Neuronal stem cell (in vitro differentiated cells): ENCODE measurements around the gene NRXN3.

Experiments
- DNase-seq: peaks from one replicate; pipeline ENCODE4 v3.0.0-alpha.2; 2013; ENCODE audit warnings: low spot score
- H2AFZ ChIP-seq: one replicate; pipeline ENCODE4 v1.6.1; 2013; ENCODE audit warnings: mild to moderate bottlenecking, low read length, inconsistent platforms
- H2AK5ac ChIP-seq: 2 replicates; pipeline ENCODE4 v1.6.1; 2013; ENCODE audit warnings: low read depth, mild to moderate bottlenecking, inconsistent platforms, low read length, moderate library complexity, mixed read lengths
- H2BK120ac ChIP-seq: 2 replicates; pipeline ENCODE4 v1.6.1; 2013; ENCODE audit warnings: low read depth, mild to moderate bottlenecking, inconsistent platforms, low read length, moderate library complexity, mixed read lengths
- H2BK12ac ChIP-seq: one replicate; pipeline ENCODE4 v1.6.1; 2013; ENCODE audit warnings: low read length, inconsistent platforms
- H2BK15ac ChIP-seq: 2 replicates; pipeline ENCODE4 v1.6.1; 2013; ENCODE audit warnings: mild to moderate bottlenecking, low read length, inconsistent platforms, mixed read lengths
- H2BK5ac ChIP-seq: one replicate; pipeline ENCODE4 v1.6.1; 2013; ENCODE audit warnings: inconsistent platforms, mild to moderate bottlenecking, low read length, moderate library complexity
- H3K14ac ChIP-seq: one replicate; pipeline ENCODE4 v1.6.1; 2013; ENCODE audit warnings: low read length, inconsistent platforms
- H3K18ac ChIP-seq: 2 replicates; pipeline ENCODE4 v1.6.1; 2013; ENCODE audit warnings: low read length, inconsistent platforms
- H3K23ac ChIP-seq: 2 replicates; pipeline ENCODE4 v1.6.1; 2013; ENCODE audit warnings: low read depth, mild to moderate bottlenecking, mixed read lengths, low read length, inconsistent platforms; ENCODE audit not compliant: poor library complexity
- H3K27ac ChIP-seq: replicated peaks from 3 replicates; pipeline ENCODE4 v1.5.1; 2013; ENCODE audit warnings: low read length, inconsistent platforms
- H3K27me3 ChIP-seq, 3 experiments: 2 replicates each; pipeline ENCODE4 v1.6.1; 2013; ENCODE audit warnings: low read length in 3 of 3, mild to moderate bottlenecking in 2 of 3, inconsistent platforms in 1 of 3, low read depth in 1 of 3, mixed read lengths in 1 of 3, moderate library complexity in 1 of 3; ENCODE audit not compliant: control insufficient read depth in 3 of 3, insufficient read depth in 3 of 3
- H3K36me3 ChIP-seq, 2 donors: replicated peaks in 1 of 2; 2 replicates each; pipeline ENCODE4 v1.6.1; 2013; ENCODE audit warnings: low read length in 2 of 2; ENCODE audit not compliant: control insufficient read depth in 2 of 2, insufficient read depth in 2 of 2
- H3K4ac ChIP-seq: 2 replicates; pipeline ENCODE4 v1.6.1; 2013; ENCODE audit warnings: inconsistent platforms, mild to moderate bottlenecking, low read length, moderate library complexity
- H3K4me1 ChIP-seq, 2 donors: 1 replicate in 1 of 2; 2 replicates in 1 of 2; pipeline ENCODE4 v1.6.1; 2013; ENCODE audit warnings: low read length in 2 of 2, low read depth in 1 of 2; ENCODE audit not compliant: control insufficient read depth in 2 of 2, insufficient read depth in 1 of 2
- H3K4me2 ChIP-seq: one replicate; pipeline ENCODE4 v1.6.1; 2013; ENCODE audit warnings: mild to moderate bottlenecking, low read length, inconsistent platforms; ENCODE audit not compliant: insufficient read depth, poor library complexity, severe bottlenecking
- H3K4me3 ChIP-seq, 2 donors: 2 replicates each; pipeline ENCODE4 v1.5.1; 2013; ENCODE audit warnings: low read length in 2 of 2, mild to moderate bottlenecking in 2 of 2, inconsistent platforms in 1 of 2, moderate library complexity in 1 of 2
- H3K79me1 ChIP-seq: one replicate; pipeline ENCODE4 v1.6.1; 2013; ENCODE audit warnings: low read depth, mild to moderate bottlenecking, inconsistent platforms, low read length, moderate library complexity
- H3K9ac ChIP-seq: one replicate; pipeline ENCODE4 v1.6.1; 2013; ENCODE audit warnings: mild to moderate bottlenecking, low read depth, low read length, inconsistent platforms; ENCODE audit not compliant: poor library complexity
- H3K9me3 ChIP-seq, 2 donors: replicated peaks in 1 of 2; 2 replicates each; pipeline versions ENCODE3 to v1.6.1; 2013; ENCODE audit warnings: low read length in 2 of 2, mild to moderate bottlenecking in 2 of 2, inconsistent platforms in 1 of 2, low read depth in 1 of 2, mixed read lengths in 1 of 2, moderate library complexity in 1 of 2; ENCODE audit not compliant: control insufficient read depth in 2 of 2, insufficient read depth in 1 of 2
- H4K8ac ChIP-seq: one replicate; pipeline ENCODE4 v1.6.1; 2013; ENCODE audit warnings: low read depth, mild to moderate bottlenecking, inconsistent platforms, low read length, moderate library complexity
- H4K91ac ChIP-seq: one replicate; pipeline ENCODE4 v1.6.1; 2013; ENCODE audit warnings: low read length, low read depth, mild to moderate bottlenecking, inconsistent platforms; ENCODE audit not compliant: poor library complexity
- WGBS, 2 donors: extraction: QIAGEN DNeasy Blood & Tissue Kit; methylation state at CpG; one replicate each; pipeline ENCODE4 v1.1.7; 2013; ENCODE audit warnings: missing lambda C conversion rate in 2 of 2, mixed read lengths in 1 of 2; ENCODE audit not compliant: insufficient read length in 2 of 2, insufficient replicate concordance in 1 of 2; ENCODE audit errors: extremely low coverage in 2 of 2; 5-methylcytosine and 5-hydroxymethylcytosine counted together

NRXN3 gene

GRCh38 chr14:79424462-79424861 lies 1254.3 kb downstream of the NRXN3 start:
- H3K36me3 ChIP-seq, result no peaks in the 10 kb centered on the region
- DNase-seq, result no peak
- H3K23ac ChIP-seq, result no peak overlapping the region
- H3K4me1 ChIP-seq, result no peaks in the 10 kb centered on the region
- no peak overlapping the region for H3K4me3 ChIP-seq
- no peak overlapping the region for H3K4ac ChIP-seq
- no peak overlapping the region for H2BK12ac ChIP-seq
- no peak overlapping the region for H4K8ac ChIP-seq
- H3K14ac ChIP-seq, result no peak overlapping the region
- H3K27ac ChIP-seq, result no peak overlapping the region
- no peak overlapping the region for H2BK15ac ChIP-seq
- no peak overlapping the region for H2AK5ac ChIP-seq
- H3K79me1 ChIP-seq, result no peaks in the 10 kb centered on the region
- no peak overlapping the region for H3K4me2 ChIP-seq
- no peaks in the 10 kb centered on the region for H3K9me3 ChIP-seq
- no peaks in the 10 kb centered on the region for H3K27me3 ChIP-seq
- no peak overlapping the region for H2AFZ ChIP-seq
- H4K91ac ChIP-seq, result no peak overlapping the region
- no peak overlapping the region for H2BK5ac ChIP-seq
- no peak overlapping the region for H3K9ac ChIP-seq
- no peak overlapping the region for H2BK120ac ChIP-seq
- no peak overlapping the region for H3K18ac ChIP-seq
- WGBS, 2 donors, result no CpG with 5 or more reads among the region's 1 CpG

DNA sequence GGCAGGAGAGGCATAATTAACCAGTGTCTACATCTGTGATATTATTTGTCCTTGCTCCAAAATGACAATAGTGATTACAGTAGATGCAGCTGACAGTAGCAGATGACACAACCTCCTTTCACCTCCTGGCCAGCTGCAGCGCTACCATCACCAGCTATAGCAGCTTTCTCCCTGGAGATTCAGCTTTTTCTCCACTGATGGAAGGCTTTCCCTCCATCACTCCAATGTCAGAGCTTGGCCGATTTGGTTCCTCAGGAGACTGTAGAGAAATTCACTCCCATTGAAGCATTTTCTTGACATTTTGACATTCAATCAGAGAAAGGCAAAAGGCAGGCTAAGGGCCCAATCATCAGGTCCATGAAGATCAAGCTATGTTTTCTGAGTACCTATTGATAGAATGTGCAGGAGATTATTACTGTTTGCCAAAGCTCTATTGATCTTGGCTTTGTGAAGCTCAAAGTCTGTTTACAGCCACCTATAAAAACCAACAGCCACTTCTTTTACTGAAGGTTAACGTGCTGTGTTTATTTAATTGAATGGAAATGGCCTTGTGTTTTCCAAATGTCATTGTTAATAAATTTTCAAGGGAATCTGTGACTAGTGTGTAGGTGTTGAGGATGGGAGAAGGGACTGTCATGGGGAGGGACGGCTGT lies 1256.1 kb downstream of the NRXN3 start:
- Histone ChIP-seq H3K4me3 (no peak overlapping the region), H2BK12ac (no peak overlapping the region), H3K4me2 (no peak overlapping the region), H2BK120ac (no peak overlapping the region), H3K79me1 (no peaks in the 10 kb centered on the region), H3K23ac (no peak overlapping the region), H3K36me3 (no peaks in the 10 kb centered on the region), H2BK15ac (no peak overlapping the region), H3K18ac (no peak overlapping the region), H3K27ac (no peak overlapping the region), H4K8ac (no peak overlapping the region), H4K91ac (no peak overlapping the region), H2AFZ (no peak overlapping the region), H3K27me3 (no peaks in the 10 kb centered on the region), H3K4me1 (no peaks in the 10 kb centered on the region), H3K9ac (no peak overlapping the region), H2AK5ac (no peak overlapping the region), H2BK5ac (no peak overlapping the region), H3K9me3 (no peaks in the 10 kb centered on the region), H3K14ac (no peak overlapping the region), H3K4ac (no peak overlapping the region)
- no CpG with 5 or more reads among the region's 4 CpGs for WGBS, 2 donors
- DNase-seq, result no peak

- Histone ChIP-seq H3K4me2 (no peak overlapping the region), H2BK12ac (no peak overlapping the region), H3K27ac (no peak overlapping the region), H2AFZ (no peak overlapping the region), H3K9ac (no peak overlapping the region), H3K4me3 (no peak overlapping the region), H3K18ac (no peak overlapping the region), H2AK5ac (no peak overlapping the region), H3K79me1 (no peaks in the 10 kb centered on the region), H3K4ac (no peak overlapping the region), H3K4me1 (peaks cover 0 to 3% of the 10 kb centered on the region in 2 donors), H3K27me3 (no peaks in the 10 kb centered on the region), H3K23ac (no peak overlapping the region), H2BK120ac (no peak overlapping the region), H3K9me3 (no peaks in the 10 kb centered on the region), H4K91ac (no peak overlapping the region), H2BK15ac (no peak overlapping the region), H4K8ac (no peak overlapping the region), H3K14ac (no peak overlapping the region), H2BK5ac (no peak overlapping the region), H3K36me3 (no peaks in the 10 kb centered on the region)
- WGBS, 2 donors, result no CpG with 5 or more reads among the region's 3 CpGs
- DNase-seq, result no peak
These were observed 1262.5 kb downstream of the NRXN3 start for GRCh38 chr14:79432640-79433039.

- Histone ChIP-seq H4K8ac (no peak overlapping the region), H3K18ac (no peak overlapping the region), H3K14ac (no peak overlapping the region), H2AK5ac (no peak overlapping the region), H3K4me1 (peaks cover 0 to 3% of the 10 kb centered on the region in 2 donors), H3K4me2 (no peak overlapping the region), H3K79me1 (no peaks in the 10 kb centered on the region), H3K4ac (no peak overlapping the region), H3K9ac (no peak overlapping the region), H4K91ac (no peak overlapping the region), H3K27me3 (no peaks in the 10 kb centered on the region), H3K23ac (no peak overlapping the region), H3K9me3 (no peaks in the 10 kb centered on the region), H2AFZ (no peak overlapping the region), H3K36me3 (no peaks in the 10 kb centered on the region), H2BK120ac (no peak overlapping the region), H3K4me3 (no peak overlapping the region), H2BK12ac (no peak overlapping the region), H2BK5ac (no peak overlapping the region), H3K27ac (no peak overlapping the region), H2BK15ac (no peak overlapping the region)
- no peak for DNase-seq
- no CpG with 5 or more reads among the region's 1 CpG for WGBS, 2 donors
These were observed 1266.2 kb downstream of the NRXN3 start for GRCh38 chr14:79436335-79436734.
